Measurements from ENCODE around the gene NKD1.

DNA sequence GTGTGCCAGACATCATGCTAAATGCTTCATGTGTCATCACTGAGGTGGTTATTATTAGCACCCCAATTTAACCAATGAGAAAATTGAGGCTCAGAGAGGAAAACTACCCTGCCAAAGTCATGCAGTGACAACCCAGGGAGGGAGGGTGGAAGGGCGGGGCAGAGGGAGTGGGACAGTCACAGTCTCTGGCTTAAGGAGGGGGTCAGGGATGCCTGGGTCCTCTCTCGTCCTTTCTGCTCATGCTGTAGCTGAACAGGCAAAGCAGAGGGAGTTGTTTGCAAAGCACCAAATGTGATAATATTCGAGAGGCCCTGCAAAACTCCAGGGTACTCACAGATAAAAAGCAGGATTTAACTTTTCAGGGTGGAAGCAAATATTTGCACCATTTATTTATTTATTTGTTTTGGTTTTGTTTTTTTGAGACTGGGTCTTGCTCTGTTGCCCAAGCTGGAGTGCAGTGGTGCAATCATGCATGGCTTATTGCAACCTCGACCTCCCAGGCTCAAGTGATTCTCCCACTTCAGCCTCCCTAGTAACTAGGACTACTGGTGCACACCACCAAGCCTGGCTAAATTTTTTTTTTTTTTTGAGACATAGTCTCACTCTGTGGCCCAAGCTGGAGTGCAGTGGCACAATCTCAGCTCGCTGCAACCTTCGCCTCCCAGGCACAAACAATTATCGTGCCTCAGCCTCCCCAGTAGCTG lies 47.9 kb upstream of the NKD1 start:
- TF ChIP-seq CTCF (conservative IDR thresholded peaks at IDR 0.05) (no peak), EZH2 (IDR thresholded peaks at IDR 0.05; ENCODE audit: low read depth) (no peak)
